NCI-H345 treated with DMSO at 0.1 percent for 48 hours (cell line): ENCODE results near the gene KIRREL2.
A peak's percentile ranks its signal among the peaks of the same experiment; 100 is the strongest.

Experiments
- DNase-seq: peaks from one replicate; lab custom pipeline; 2025; ENCODE audit not compliant: unreplicated experiment; lab: John Stamatoyannopoulos, UW

The KIRREL2 gene

GRCh38 chr19:35844482-35845214 lies 12.1 kb upstream of the KIRREL2 start:
- DNase-seq, result no peak

DNA sequence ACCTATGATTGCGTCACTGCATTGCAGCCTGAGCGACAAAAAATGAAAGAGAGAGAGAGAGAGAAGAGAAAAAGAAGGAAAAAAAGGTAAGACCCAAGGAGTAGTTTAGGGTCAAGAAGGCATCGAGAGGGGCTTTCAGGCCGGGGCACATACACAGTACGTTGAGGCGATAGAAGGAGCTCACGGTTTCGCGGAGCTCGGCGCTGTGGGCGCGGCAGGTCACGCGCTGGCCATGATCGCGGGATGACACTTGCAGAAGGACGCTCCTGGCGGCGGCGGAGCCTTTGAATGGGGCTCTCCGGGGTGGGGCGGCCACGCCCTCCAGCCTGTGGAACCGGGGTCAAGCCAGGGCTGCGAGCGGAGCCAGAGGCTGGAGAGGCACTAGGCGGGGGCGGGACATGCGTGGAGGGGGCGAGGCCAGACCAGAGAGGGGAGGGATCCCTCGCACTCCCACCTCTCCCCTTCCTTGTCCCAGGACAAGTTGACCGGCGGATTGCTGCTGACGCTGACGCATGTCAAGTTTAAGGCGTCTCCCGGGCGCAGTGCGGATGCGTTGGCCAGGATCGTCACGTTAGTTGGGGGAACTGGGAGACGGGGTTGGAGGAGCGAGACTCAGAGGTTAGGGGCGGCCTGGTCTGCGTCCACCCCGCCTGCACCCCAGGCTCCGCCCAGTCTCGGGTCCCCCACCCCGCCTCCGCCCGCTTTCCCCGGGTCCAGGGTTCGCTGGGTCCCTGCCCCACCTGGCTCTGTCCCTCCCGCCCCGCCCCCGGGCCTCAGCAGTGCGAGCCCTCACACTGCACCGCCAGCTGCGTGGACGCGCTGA lies 11.3 kb upstream of the KIRREL2 start:
- DNase-seq, result peak; percentile 50

GRCh38 chr19:35846038-35846668 lies 10.6 kb upstream of the KIRREL2 start:
- peak; percentile 80 for DNase-seq

GRCh38 chr19:35847911-35848310 lies 8.8 kb upstream of the KIRREL2 start:
- DNase-seq, result no peak

DNA sequence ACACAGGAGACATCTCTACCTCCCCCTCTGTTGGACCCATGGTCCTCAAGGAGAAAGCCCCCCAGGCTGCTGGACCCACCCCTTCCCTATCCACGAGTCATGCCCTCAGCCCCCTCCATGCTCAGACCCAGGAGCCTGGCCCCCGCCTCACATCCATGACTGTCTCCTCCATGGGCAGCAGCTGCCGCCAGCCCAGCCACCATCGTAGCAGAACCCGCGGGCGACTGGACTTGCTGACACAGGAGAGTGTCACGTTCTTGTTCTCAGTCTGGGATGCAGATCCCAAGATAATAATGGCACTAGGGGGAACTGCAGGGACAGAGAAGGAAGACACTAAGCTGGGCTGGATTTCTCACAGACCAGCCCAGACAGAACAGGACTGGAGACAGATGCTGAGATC lies 8.2 kb upstream of the KIRREL2 start:
- no peak for DNase-seq

- DNase-seq, result no peak
Measured at GRCh38 chr19:35848919-35849505, 7.7 kb upstream of the KIRREL2 start.

DNA sequence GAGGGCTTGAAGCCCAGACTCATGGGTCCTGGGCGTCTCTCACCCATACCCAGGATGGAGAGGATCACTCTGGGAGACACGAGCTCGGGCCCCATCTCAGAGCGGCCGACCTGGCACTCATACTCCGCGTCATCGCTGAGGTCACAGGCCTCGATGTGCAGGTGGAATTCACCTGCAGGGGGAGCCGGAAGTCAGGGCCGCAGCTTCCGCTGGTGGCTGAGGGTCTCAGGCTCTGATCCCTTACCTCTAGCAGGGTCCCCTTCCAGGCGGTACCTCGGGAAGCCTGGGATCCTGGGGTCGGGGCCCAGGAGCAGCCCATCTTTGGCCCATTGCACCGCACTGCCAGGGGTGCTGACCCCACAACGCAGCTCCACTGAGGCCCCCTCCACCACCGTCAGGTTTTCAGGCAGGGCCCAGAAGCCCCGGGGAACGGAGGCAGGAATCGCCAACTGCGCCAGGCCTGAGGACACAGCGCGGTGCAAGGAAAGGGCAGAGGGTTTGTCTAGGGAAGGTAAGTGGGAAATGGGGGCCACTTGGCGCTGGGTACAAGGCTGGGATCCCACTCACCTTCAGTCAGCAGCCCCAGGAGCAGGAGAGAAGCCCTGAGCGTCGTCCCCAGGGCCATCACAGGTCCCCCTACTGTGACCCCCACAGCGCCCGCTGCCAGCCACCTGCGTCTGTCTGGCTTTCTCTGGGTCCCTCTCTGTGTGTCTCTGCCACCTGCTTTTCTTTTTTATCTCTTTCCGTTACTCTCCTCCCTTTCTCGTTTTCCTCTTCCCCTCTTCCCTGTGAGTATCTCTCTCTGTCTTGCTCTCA lies 5.3 kb upstream of the KIRREL2 start:
- DNase-seq, result peak; percentile 29

- DNase-seq, result no peak
Measured at GRCh38 chr19:35852029-35852780, 4.5 kb upstream of the KIRREL2 start, which contains the start of gene NPHS1. Gene NPHS1 (minus strand): TSS chr19:35852504. CDS start chr19:35851837, 667 bp downstream.

- DNase-seq, result no peak
Measured at GRCh38 chr19:35853038-35853756, 3.5 kb upstream of the KIRREL2 start.

DNA sequence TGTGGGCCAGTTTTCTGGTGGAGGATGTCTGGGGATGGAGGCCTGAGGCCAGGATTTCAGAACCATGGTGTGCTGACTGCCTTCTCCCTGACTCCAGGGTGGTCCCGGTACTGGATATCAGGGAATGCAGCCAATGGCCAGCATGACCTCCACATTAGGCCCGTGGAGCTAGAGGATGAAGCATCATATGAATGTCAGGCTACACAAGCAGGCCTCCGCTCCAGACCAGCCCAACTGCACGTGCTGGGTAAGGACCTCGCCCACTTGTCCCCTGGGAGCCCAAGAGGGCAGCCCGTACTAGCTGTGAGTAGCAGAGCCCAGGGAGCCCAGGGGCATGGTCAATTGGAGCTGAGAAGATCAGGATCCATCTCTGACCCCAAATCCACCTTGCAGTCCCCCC lies 1.6 kb downstream of the KIRREL2 start:
- DNase-seq, result no peak

- no peak for DNase-seq
Measured at GRCh38 chr19:35859414-35859813, 2.7 kb downstream of the KIRREL2 start.

DNA sequence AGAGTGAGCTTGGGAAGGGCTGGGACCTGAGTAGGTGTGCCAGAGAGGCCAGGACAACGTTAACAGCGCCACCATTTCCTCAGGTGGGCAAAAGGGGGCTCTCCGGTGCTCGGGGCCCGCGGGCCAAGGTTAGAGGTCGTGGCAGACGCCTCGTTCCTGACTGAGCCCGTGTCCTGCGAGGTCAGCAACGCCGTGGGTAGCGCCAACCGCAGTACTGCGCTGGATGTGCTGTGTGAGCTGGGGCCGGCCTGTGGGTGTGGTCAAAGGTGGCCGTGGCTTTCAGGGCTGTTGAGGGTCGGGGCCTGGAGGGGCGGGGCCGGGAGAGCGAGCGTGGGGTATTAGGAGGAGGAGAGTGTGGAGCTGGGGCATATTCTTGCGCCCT lies 3.7 kb downstream of the KIRREL2 start:
- DNase-seq, result no peak

GRCh38 chr19:35860818-35861639 lies 4.3 kb downstream of the KIRREL2 start:
- no peak for DNase-seq

DNA sequence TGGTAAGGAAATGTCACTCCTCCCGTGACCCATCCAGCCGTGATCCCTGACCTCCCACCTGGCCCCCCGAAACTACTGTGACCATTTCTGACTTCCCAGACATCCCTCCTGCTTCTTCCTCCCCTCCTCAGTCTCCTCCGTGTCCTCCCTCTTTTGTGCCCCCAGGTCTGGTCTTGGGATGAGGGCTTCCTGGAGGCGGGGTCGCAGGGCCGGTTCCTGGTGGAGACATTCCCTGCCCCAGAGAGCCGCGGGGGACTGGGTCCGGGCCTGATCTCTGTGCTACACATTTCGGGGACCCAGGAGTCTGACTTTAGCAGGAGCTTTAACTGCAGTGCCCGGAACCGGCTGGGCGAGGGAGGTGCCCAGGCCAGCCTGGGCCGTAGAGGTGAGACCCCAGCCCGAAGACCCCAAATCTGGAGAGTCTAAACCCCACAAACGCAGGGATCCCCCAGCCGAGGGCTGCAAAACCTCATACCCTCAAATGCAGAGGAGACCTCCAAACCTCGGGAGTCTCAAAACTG lies 5.0 kb downstream of the KIRREL2 start:
- DNase-seq, result no peak

DNA sequence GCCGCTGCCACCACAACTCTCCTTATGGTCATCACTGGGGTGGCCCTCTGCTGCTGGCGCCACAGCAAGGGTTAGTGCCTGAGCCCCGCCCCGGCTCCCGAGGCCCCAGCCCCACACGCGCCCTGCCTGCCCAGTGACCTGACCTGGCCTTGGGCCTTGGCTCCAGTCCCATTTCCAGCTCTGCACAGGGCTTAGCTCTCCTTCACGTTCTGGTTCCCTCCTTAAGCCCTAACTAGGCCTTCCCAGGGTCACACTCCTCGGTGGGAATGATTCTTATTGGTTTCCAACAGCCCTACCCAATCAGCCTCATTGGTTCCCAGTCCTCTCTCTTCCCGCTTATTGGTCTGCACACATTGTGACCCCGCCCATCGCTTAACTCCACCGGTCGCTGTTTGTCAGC lies 5.8 kb downstream of the KIRREL2 start:
- DNase-seq, result no peak

GRCh38 chr19:35863018-35863417 lies 6.3 kb downstream of the KIRREL2 start:
- no peak for DNase-seq

GRCh38 chr19:35868172-35868822 lies 11.6 kb downstream of the KIRREL2 start, which contains the start of gene APLP1:
Gene APLP1 (plus strand): TSS chr19:35868574. CDS start chr19:35868637, 63 bp downstream.
- DNase-seq, result peak; percentile 74
